Kidney epithelial cell (primary cell): ENCODE measurements around the gene SMNDC1. TPM values are rescaled to one million over a fixed set of nuclear protein-coding genes. Genes with fewer than 3 reads are reported as not detected.

ENCODE experiments used
- DNase-seq: peaks from one replicate; pipeline ENCODE4 v3.0.0-alpha.2; 2010; ENCODE audit warnings: low read depth
- H3K27me3 ChIP-seq: 2 replicates; pipeline ENCODE4 v1.6.0; 2011; ENCODE audit warnings: low read length; ENCODE audit not compliant: control insufficient read depth, insufficient read depth
- H3K36me3 ChIP-seq: 2 replicates; pipeline ENCODE4 v1.5.1; 2011; ENCODE audit warnings: low read length; ENCODE audit not compliant: control insufficient read depth, insufficient read depth
- H3K4me3 ChIP-seq: 2 replicates; pipeline ENCODE4 v1.5.1; 2011; ENCODE audit warnings: low read depth, mild to moderate bottlenecking, control low read depth, low read length
- CTCF ChIP-seq: IDR thresholded peaks from 2 replicates; pipeline ENCODE4 v1.5.1; 2011; ENCODE audit warnings: mild to moderate bottlenecking, moderate library complexity, low read length, control low read depth, inconsistent platforms; ENCODE audit not compliant: insufficient read depth, poor library complexity, severe bottlenecking
- total RNA-seq: library from RNA; depleted of rRNA; stranded (reverse); fragments of >200 nt; gene quantifications from 2 replicates; pipeline ENCODE4 v1.2.3, GENCODE V29; 2015

SMNDC1 gene
- total RNA-seq, 1 donor from 2014 or later, result 8.0 TPM

- peak; percentile 80 for DNase-seq
- TF ChIP-seq CTCF, result peak; percentile 69
- H3K36me3 ChIP-seq, result no peaks in the 10 kb centered on the region
- H3K27me3 ChIP-seq, result no peaks in the 10 kb centered on the region
- no peak overlapping the region for H3K4me3 ChIP-seq
Observed at GRCh38 chr10:110305767-110306451, 1.2 kb upstream of the SMNDC1 start.

GRCh38 chr10:110304394-110304779 is 333 bp downstream of the SMNDC1 start:
- Histone ChIP-seq H3K27me3 (no peaks in the 10 kb centered on the region), H3K4me3 (peak overlapping the region; percentile 91), H3K36me3 (no peaks in the 10 kb centered on the region)
- no peak for TF ChIP-seq CTCF
- DNase-seq, result no peak

GRCh38 chr10:110303681-110304080 is 1.0 kb downstream of the SMNDC1 start:
- H3K36me3 ChIP-seq, result no peaks in the 10 kb centered on the region
- no peak for DNase-seq
- H3K4me3 ChIP-seq, result peak overlapping the region; percentile 91
- no peak for TF ChIP-seq CTCF
- H3K27me3 ChIP-seq, result no peaks in the 10 kb centered on the region

GRCh38 chr10:110300486-110300986 is 4.2 kb downstream of the SMNDC1 start:
- H3K4me3 ChIP-seq, result no peak overlapping the region
- H3K27me3 ChIP-seq, result no peaks in the 10 kb centered on the region
- H3K36me3 ChIP-seq, result peaks cover 2% of the 10 kb centered on the region
- TF ChIP-seq CTCF, result no peak
- no peak for DNase-seq

- no peaks in the 10 kb centered on the region for H3K27me3 ChIP-seq
- DNase-seq, result no peak
- TF ChIP-seq CTCF, result no peak
- no peak overlapping the region for H3K4me3 ChIP-seq
- peaks cover 2% of the 10 kb centered on the region for H3K36me3 ChIP-seq
Observed at GRCh38 chr10:110296966-110297365, 7.8 kb downstream of the SMNDC1 start.

GRCh38 chr10:110286841-110287240 is 17.9 kb downstream of the SMNDC1 start:
- DNase-seq, result no peak
- H3K36me3 ChIP-seq, result peaks cover 1% of the 10 kb centered on the region
- no peak overlapping the region for H3K4me3 ChIP-seq
- no peak for TF ChIP-seq CTCF
- H3K27me3 ChIP-seq, result no peaks in the 10 kb centered on the region
